Measurements from ENCODE around the gene ZFYVE21. TPM values are rescaled to one million over a fixed set of nuclear protein-coding genes. Genes with fewer than 3 reads are reported as not detected.

ZFYVE21 gene
- polyA plus RNA-seq, 3 donors from 2014 or later = 11.4 to 29.0 (median 13.6) TPM

- DNase-seq = no peak
Measured at GRCh38 chr14:103728141-103728540, 12.5 kb downstream of the ZFYVE21 start.

DNA sequence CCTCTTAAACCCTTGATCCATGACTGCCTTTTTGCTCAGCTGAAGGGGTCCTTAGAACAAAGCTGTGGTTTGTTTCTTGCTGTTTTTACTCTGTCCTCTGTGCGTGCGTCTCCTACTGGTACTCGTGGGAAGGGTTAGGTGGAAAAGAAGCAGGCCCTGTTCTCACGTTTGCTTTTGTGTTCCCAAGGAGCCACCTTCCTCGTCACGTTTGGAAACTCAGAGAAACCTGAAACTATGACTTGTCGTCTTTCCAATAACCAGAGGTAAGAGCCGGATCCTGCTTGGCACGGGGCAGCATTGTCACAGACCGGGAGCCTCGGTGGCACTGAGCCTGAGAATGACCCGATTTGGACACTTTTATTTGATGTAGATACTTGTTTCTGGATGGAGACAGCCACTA, 13.1 kb downstream of the ZFYVE21 start:
- no peak for DNase-seq
- Mint-ChIP-seq H3K27me3 (ENCODE audit: low read depth in 3 of 3) (peaks cover 0 to 3% (median 0%) of the 10 kb centered on the region in 3 donors), H3K4me3 (no peak overlapping the region), H3K4me1 (no peaks in the 10 kb centered on the region), H3K36me3 (peaks cover 0 to 6% (median 4%) of the 10 kb centered on the region in 3 donors), H3K9me3 (no peaks in the 10 kb centered on the region), H3K27ac (no peak overlapping the region)

More at GRCh38 chr14:103728141-103728540, 12.5 kb downstream of the ZFYVE21 start:
- Mint-ChIP-seq H3K36me3 (peaks cover 0 to 6% (median 4%) of the 10 kb centered on the region in 3 donors), H3K9me3 (no peaks in the 10 kb centered on the region), H3K4me1 (no peaks in the 10 kb centered on the region), H3K27me3 (ENCODE audit: low read depth in 3 of 3) (peaks cover 0 to 3% (median 0%) of the 10 kb centered on the region in 3 donors), H3K4me3 (no peak overlapping the region), H3K27ac (no peak overlapping the region)

DNA sequence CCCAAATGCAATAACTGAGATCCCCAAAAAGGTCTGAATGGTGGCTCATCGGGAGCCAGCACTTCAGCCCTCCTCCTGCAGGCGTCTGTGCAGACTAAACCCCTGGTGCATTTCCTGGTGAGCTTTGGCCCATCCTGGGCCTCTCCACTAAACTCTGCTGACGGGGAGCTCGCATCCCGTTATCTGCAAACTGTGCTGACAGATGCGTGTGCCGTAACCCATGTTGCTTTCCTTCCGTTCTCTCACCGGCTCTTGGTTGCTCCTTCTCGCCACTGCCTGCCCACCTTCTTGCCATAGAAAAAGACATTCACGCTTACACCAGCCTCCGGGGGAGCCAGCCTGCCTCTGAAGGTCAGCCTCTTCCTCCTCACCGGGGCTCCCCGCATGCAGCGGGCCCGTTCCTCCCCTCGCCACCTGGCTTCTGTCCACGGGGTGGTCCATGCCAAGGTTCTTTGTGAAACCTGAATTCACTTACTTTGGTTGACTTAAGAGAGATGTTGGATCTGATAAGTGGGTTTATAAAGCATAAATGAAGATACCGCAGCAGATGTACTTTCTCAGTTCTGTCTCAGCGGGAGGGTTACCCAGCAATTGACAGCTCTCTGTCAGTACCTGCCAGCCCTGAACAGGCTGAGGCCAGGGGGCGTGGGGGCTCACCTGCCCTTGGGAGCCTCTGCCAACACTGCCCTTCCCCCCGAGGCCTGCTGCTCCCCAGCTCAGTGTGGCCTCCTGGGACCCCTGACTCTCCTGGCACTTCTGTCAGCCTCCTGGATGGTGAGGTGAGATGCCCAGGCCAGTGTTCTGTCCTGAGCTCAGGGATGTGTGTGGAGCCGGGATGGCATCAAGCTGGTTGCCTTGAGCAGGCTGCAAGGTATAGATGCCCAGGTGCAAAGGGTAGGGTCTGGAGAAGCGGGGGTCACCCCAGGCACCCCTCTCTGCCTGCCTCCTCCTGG, 14.2 kb downstream of the ZFYVE21 start:
- H3K27me3 Mint-ChIP-seq (ENCODE audit: low read depth in 3 of 3) = peaks cover 0 to 3% (median 0%) of the 10 kb centered on the region in 3 donors
- DNase-seq = no peak
- no peak overlapping the region for H3K27ac Mint-ChIP-seq
- peaks cover 3 to 6% (median 4%) of the 10 kb centered on the region in 3 donors for H3K36me3 Mint-ChIP-seq
- no peaks in the 10 kb centered on the region for H3K9me3 Mint-ChIP-seq
- H3K4me3 Mint-ChIP-seq = no peak overlapping the region
- H3K4me1 Mint-ChIP-seq = no peaks in the 10 kb centered on the region

DNA sequence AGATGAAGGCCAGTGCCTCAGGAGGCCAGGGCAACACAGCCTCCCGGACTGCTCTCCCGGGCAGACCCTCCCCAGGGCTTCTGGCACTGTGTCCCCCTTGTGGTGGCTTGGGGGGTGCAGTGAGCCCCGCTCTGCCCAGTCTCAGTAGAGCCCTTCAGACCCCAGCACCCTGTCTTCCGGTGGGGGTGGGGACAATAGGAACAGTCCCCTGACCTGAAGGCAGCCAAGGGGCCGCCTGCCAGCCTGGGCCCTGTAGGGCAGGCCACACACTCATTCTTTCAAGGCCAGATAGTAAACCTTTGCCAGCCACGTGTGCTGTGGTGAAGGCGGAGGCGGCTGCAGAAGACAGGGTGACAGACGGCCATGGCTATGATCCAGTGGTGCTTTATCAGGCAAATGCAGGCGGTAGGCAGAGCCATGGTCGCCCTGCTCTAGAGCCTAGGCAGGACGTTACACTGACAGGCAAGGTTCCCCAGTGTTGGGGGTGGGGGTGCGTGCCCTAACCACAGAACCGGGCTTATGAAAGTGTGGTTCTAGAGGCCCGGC, 15.0 kb downstream of the ZFYVE21 start:
- Mint-ChIP-seq H3K4me3 (no peak overlapping the region), H3K27ac (no peak overlapping the region), H3K4me1 (no peaks in the 10 kb centered on the region), H3K9me3 (no peaks in the 10 kb centered on the region), H3K27me3 (ENCODE audit: low read depth in 3 of 3) (peaks cover 0 to 3% (median 0%) of the 10 kb centered on the region in 3 donors), H3K36me3 (peaks cover 4 to 6% (median 4%) of the 10 kb centered on the region in 3 donors)
- no peak for DNase-seq

GRCh38 chr14:103731481-103731880, 15.9 kb downstream of the ZFYVE21 start:
- Mint-ChIP-seq H3K4me3 (no peak overlapping the region), H3K36me3 (peaks cover 4 to 6% (median 4%) of the 10 kb centered on the region in 3 donors), H3K4me1 (no peaks in the 10 kb centered on the region), H3K9me3 (no peaks in the 10 kb centered on the region), H3K27me3 (ENCODE audit: low read depth in 3 of 3) (peaks cover 0 to 3% (median 0%) of the 10 kb centered on the region in 3 donors), H3K27ac (no peak overlapping the region)
- DNase-seq = no peak

DNA sequence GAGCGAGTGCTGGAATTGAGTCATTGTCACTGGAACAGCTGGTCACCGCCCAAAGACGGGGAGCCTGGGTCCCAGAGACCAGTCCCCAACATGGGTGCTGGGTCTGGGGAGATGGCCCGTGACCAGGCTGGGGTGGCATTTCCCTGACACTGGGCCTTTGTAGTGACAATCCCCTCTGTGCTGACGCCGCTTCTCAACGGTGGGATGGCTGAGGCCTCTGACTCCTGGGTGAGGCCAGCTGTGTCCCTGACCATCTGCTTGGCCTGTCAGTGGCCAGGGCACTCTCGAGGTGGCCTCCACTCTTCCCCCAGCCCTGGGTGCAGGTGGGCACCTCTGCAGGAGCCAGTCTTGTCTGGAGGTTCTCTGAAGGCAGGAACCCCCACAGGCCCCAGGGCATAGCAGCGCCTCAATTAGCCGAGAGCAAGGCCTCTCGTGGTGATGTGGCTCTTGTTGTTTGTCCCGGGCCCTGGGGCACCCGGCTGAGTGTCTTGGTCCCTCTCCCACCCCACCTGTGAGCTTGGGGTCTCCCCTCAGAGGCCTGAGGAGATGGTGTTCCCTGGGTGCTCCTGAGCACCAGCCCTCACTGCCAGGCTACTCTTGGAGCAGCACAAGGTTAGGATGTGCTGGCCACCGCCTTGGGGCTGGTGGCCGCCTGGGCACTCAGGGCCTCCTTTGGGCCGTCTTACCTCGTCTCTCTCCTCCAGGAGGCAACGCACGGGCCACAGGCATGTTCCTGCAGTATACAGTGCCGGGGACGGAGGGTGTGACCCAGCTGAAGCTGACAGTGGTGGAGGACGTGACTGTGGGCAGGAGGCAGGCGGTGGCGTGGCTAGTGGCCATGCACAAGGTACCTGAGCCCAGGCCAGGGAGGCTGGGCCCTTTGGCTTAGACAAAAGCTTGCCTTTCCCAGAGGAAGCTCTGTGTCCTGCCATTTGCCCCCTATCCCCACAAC, 16.6 kb downstream of the ZFYVE21 start:
- no peaks in the 10 kb centered on the region for H3K9me3 Mint-ChIP-seq
- H3K4me1 Mint-ChIP-seq = no peaks in the 10 kb centered on the region
- H3K36me3 Mint-ChIP-seq = peaks cover 4 to 6% (median 4%) of the 10 kb centered on the region in 3 donors
- H3K27me3 Mint-ChIP-seq (ENCODE audit: low read depth in 3 of 3) = peaks cover 0 to 3% (median 0%) of the 10 kb centered on the region in 3 donors
- no peak overlapping the region for H3K4me3 Mint-ChIP-seq
- no peak for DNase-seq
- peak overlapping the region in 3 of 6 donors; percentile 64 to 76 (median 65) for H3K27ac Mint-ChIP-seq

DNA sequence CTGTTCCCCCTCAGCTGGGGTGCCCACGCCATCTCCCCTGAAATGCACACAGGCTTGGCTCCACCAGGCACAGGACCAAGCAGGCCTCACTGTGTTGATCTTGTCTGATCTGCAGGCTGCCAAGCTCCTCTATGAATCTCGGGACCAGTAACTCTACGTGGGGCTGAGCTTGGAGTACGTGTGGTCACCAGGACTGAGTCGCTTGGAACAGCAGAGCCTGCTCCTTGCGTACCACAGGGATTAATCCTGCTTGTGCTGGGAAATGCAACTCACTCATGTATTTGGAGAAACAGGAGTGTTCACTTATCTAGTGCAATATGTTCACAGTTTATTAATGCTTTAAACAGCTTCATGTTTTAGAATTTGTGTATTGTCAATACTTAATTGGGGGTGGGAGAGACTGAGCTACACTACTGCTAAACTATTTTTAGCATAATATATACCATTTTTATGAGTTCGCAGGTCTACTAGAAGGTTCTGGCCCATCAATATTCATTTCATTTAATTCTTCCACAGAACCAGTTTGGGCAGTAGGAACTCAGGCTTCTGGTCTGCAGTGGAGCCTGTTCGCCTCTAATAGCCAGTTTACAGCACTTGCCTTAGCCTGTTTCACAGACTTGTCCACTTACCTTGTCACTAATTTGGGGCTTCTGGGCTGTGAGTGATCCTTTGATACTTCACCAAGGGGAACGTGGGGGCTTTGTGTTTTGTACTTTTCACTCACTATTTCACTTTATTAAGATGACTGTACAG, 17.4 kb downstream of the ZFYVE21 start:
- peaks cover 0 to 3% (median 0%) of the 10 kb centered on the region in 3 donors for H3K27me3 Mint-ChIP-seq (ENCODE audit: low read depth in 3 of 3)
- H3K36me3 Mint-ChIP-seq = peaks cover 4 to 10% (median 10%) of the 10 kb centered on the region in 3 donors
- no peak for DNase-seq
- no peaks in the 10 kb centered on the region for H3K4me1 Mint-ChIP-seq
- H3K9me3 Mint-ChIP-seq = no peaks in the 10 kb centered on the region
- peak overlapping the region in 3 of 6 donors; percentile 64 to 76 (median 65) for H3K27ac Mint-ChIP-seq
- H3K4me3 Mint-ChIP-seq = no peak overlapping the region

GRCh38 chr14:103733651-103734050, 18.0 kb downstream of the ZFYVE21 start:
- Mint-ChIP-seq H3K4me1 (no peaks in the 10 kb centered on the region), H3K9me3 (no peaks in the 10 kb centered on the region), H3K4me3 (no peak overlapping the region), H3K36me3 (peaks cover 4 to 16% (median 13%) of the 10 kb centered on the region in 3 donors), H3K27ac (no peak overlapping the region), H3K27me3 (ENCODE audit: low read depth in 3 of 3) (peaks cover 0 to 3% (median 0%) of the 10 kb centered on the region in 3 donors)
- no peak for DNase-seq

GRCh38 chr14:103734081-103734888, 18.7 kb downstream of the ZFYVE21 start:
- no peak for DNase-seq
- Mint-ChIP-seq H3K36me3 (peaks cover 4 to 16% (median 11%) of the 10 kb centered on the region in 3 donors), H3K27me3 (ENCODE audit: low read depth in 3 of 3) (peaks cover 0 to 3% (median 0%) of the 10 kb centered on the region in 3 donors), H3K9me3 (no peaks in the 10 kb centered on the region), H3K27ac (peak overlapping the region in 2 of 6 donors; percentile 17 to 51), H3K4me1 (no peaks in the 10 kb centered on the region), H3K4me3 (no peak overlapping the region)

GRCh38 chr14:103735022-103735421, 19.4 kb downstream of the ZFYVE21 start:
- no peak for DNase-seq
- Mint-ChIP-seq H3K36me3 (peaks cover 0 to 22% (median 11%) of the 10 kb centered on the region in 3 donors), H3K4me3 (no peak overlapping the region), H3K9me3 (no peaks in the 10 kb centered on the region), H3K27ac (no peak overlapping the region), H3K27me3 (ENCODE audit: low read depth in 3 of 3) (peaks cover 0 to 5% (median 0%) of the 10 kb centered on the region in 3 donors), H3K4me1 (no peaks in the 10 kb centered on the region)

GRCh38 chr14:103735439-103735814, 19.8 kb downstream of the ZFYVE21 start:
- no peak for DNase-seq
- H3K4me1 Mint-ChIP-seq = no peaks in the 10 kb centered on the region
- H3K27ac Mint-ChIP-seq = no peak overlapping the region
- H3K27me3 Mint-ChIP-seq (ENCODE audit: low read depth in 3 of 3) = peaks cover 0 to 5% (median 0%) of the 10 kb centered on the region in 3 donors
- no peaks in the 10 kb centered on the region for H3K9me3 Mint-ChIP-seq
- H3K36me3 Mint-ChIP-seq = peaks cover 0 to 24% (median 11%) of the 10 kb centered on the region in 3 donors
- no peak overlapping the region for H3K4me3 Mint-ChIP-seq

All from immature natural killer cell (primary cell).